NCI-H2196 treated with DMSO at 0.1 percent for 48 hours (cell line): ENCODE results near the gene BMP7.

Experiments used
- DNase-seq: peaks from one replicate; lab custom pipeline; 2025; ENCODE audit not compliant: unreplicated experiment; lab: John Stamatoyannopoulos, UW

BMP7 gene

DNA sequence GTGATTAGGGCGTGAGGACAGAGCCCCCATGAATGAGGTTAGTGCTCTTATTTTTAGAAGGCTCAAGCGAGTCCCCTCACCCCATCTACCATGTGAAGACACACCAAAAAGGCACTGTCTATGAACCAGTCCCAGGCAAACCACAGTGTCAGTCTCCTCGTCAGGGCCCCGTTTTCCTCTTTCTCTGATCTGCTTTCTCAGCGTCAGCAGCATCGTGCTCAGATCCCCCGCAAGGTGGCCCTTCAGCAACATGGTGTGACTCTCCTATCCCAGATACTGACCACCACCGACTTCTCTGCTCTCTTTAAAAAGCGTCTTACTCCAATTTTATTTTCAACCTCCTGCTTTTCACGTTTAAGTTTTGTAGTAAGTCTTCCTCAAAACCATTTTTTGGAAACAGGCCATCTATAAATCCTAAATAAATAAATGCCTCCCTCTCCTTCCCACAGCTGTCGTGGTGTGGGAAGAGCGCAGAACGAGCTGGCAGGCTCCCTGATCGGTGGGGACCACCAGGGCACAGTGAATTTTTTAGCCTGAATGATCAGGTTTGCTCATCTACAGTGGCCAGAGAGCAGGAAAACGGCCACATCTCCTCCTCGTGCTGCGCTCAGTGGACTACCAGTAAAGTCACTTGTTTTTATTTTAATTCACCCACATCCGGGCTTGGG, 113.1 kb downstream of the BMP7 start:
- DNase-seq, result no peak

DNA sequence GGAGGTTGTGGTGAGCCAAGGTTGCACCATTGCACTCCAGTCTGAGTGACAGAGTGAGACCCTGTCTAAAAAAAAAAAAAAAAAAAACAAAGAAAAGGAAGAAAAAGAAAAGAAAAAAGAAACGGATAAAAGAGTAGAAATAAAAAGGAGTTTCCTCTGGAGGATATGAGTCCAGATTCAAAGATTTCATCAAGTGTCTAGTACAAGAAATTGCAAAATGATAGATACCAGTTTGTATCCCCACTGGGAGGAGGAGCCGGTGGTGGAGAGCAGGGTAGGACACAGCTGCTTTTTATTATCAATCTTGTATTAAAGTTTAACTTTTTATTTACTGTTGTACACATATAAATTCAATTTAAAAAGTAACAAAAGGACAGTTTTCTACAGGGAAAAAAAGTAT, 113.9 kb downstream of the BMP7 start:
- no peak for DNase-seq

DNA sequence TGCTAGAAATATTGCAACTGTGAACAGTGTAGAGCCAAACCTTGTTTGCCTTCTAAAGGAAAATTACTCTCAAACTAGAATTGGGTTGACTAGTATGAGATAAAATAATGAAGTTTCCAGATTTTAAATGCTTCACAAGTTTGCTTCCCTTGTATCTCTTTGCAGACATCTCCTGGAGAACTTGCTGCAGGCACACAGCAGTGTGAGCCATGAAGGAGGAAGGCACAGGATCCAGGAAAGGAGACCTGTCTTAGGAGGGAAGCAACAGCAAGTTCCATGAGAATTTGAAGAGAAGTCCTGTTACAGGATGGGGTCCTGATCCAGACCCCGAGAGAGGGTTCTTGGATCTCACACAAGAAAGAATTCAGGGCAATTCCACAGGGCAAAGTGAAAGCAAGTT, 115.9 kb downstream of the BMP7 start:
- no peak for DNase-seq

DNA sequence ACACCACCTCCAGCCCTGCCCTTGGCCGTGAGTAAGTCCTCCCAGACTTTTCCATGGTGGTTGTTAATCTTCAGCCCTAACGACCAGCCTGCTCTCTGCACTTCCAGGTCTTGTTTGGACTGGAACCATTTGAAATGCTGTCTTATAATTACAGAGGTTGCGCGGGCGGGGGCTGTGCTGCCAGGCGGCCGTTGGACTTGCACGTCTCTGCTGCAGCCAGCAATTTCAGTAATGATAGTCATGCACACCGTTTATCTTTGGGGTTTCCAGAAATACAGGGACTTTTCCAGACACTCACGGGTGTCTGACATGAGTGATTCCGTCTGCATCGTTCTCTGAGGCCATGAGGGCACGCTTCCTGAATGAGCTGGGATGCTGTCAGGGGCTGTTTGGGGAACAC, 118.2 kb downstream of the BMP7 start:
- no peak for DNase-seq

DNA sequence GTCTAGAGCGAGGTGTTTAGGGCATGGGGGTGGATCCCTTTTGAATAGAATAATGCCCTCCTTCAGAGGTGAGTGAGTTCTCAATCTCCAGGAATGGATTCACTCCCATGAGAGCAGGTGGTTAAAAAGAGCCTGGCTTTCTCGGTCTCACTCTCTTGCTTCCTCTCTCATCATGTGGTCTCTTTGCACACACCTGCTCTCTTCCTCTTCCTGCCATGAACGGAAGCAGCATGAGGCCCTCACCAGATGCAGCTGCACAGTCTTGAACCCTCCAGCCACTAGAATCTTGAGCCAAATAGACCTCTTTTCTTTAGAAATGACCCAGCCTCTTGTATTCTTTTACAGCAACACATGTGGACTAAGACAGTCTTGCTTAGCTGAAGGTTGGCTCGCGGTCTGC, 119.3 kb downstream of the BMP7 start:
- no peak for DNase-seq

DNA sequence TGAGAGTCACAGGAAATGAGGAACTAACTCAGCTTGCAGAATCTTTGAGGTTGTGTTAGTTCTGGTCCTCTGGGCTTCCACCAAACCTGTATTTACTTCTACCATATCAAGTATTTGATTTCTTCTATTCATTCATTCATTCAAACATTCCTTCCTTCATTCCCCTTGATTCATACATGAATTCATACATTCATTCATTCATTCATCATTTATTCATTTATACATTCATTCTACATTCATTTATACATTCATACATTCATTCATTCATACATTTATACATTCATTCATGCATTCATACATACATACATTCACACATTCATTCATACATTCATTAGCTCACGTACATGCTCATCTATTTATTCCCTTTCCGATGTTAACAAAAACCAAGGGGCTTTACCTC, 120.3 kb downstream of the BMP7 start:
- DNase-seq, result no peak

DNA sequence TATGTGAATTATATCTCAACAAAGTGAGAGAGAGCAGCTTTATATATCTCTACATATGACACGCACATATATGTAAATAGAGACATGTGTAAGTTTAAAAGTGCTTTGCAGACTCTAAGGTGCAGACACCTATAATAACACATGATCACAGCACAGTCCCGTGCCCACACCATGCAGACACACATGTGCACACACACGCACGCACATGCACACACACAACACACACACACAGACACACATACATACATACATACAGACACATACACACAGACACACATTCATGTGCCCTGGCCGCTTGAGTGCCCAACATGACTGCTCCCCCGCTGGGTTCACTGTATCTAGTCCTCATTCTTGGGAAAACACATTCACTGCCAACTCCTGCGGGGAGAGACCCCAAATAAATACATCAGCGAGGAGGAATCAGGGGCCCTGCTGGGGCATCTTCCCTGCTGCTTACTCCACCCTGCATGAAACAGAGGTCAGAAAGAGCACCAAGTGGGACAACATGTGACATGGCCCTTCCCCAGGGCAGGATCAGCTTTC, 121.3 kb downstream of the BMP7 start:
- no peak for DNase-seq

DNA sequence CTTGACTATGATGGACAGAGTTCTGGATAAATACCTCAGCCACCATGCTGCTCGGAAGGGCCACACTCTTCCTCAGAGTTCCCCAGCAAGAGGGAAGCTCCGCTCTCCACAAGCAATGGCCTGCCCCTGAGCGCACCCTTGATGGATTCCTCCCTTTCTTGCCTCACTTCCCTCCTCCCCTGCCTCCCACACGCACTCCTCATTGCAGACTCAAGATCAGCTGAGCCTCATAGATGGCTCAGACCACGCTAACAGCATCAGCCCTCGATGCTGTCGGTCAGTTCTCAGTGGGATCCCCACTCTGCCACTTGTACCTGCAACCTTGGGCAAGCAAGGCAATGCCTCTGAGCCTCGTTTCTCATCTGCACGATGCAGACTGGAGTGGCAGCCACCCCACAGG, 123.3 kb downstream of the BMP7 start:
- DNase-seq, result no peak

DNA sequence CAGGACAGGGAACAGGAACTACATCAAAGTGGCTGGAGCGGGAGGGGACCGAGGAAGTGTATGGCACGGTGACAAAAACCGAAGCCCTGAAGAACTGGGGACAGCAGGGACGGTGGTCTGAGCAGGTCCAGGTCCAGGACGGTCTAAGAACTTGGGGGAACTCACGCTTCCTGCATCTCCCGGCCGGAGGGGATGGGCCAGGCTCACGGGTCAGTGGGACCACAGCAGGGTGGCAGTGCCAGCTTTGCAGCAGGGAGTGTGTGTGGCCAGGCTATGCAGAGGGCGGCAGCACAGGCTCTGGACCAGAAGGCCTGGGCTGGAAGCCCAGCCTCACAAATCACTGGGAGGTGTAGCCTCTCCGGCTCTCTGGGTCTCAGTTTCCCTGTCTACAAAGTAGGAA, 123.8 kb downstream of the BMP7 start:
- no peak for DNase-seq

DNA sequence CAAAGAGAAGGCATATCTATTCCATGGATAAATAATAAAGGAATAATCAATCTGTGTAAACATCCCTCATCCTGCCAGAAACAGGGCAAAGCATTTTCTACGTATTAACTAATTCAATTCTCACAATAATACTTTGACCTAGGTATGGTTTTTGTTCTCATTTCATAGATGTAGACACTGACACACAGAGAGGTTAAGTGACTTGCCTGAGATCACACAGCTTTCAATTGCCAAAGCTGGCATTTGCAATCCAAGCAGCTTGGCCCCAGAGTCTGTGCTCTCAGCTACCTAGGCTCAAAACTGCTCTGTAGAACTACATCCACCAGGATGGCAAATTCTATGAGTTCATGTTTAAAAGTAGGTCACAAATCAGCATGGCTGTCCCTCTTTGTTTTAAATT, 124.9 kb downstream of the BMP7 start:
- no peak for DNase-seq

DNA sequence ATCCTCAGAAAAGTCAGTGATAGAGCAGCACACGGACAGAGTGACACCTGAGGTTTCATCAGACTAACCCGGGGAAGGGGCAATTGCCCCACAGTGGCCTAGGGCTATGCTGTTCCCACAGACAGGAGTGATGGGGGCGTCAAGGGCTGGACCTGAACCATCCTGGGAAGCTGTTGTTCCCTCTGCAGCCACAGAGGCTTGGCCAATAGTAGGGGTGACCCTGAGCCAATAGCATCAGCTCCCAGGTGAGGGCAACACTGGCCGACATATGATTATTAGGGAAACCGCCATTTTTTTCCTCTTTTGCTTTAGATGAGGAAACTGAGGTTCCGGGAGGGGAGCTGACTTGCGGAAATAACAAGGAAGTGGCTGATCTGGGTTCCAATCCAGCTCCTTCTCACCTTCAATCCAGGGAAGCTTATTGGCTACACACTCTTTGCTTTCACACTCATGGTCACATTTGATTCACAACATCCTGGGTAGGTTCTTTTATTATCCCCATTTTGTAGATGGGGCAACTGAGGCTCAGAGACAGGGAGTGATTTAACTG, 126.0 kb downstream of the BMP7 start:
- no peak for DNase-seq

DNA sequence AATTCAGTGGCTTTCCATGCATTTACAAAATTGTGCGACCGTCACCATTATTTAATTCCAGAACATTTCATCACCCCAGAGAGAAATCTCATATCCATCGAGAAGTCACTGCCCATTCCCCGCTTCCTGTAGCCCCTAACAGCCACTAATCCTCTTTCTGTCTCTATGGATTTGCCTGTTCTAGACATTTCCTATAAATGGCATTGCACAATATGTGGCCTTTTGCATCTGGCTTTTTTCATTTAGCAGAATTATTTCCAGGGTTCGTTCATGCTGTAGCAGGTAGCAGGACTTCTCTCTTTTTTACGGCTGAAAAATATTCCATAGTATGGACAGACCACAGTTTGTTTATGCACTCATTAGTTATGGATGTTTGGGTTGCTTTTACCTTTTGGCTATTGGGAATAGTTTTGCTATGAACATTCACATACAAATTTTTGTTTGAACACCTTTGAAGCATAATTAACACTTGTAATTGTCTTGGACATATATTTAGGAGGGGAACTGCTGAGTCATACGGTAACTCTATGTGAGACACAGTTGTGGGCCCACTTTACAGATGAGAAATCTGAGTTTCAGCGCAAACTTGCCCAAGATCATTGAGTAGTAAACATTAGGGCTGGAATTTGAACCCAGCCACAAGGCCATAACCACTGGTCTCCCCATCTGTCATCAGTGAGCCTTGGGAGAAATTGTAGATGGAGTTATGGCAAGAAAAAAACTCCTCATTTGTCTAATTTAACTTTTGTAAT, 126.9 kb downstream of the BMP7 start:
- DNase-seq, result no peak

DNA sequence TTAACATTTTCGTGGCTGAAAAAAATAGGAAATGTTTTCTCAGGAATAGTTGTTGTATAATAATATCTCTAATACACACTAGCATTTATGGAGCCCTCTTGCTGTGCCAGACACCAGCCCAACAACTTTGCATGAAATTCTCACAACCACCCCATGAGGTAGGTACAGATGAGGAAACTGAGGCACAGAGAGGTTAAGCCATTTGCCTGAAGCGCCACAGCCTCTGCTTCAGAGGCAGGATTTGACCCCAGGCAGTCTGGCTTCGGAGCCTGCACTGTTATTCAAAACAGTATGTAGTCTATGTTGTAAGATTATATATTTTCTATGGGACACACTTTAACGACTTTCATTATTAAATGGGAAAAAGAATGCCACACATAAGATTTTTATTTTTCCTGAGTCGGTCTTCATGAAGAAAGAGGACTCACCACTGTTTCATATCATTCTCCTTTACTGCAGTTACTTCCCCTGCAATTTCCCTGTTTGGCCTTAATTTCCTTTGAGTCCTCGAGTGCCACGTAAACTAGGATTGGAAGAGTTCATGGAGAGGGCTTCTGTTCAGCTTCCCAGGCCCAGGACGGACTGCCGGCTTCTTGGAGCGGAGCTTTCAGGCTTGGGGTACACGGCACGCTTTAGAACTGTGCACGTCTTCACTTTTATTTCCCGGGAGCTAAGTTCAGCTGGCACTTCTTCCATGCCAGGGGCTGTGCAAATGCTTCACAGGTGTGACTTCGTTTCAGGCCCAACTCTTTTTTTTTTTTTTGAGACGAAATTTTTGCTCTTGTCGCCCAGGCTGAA, 128.0 kb downstream of the BMP7 start:
- DNase-seq, result no peak

DNA sequence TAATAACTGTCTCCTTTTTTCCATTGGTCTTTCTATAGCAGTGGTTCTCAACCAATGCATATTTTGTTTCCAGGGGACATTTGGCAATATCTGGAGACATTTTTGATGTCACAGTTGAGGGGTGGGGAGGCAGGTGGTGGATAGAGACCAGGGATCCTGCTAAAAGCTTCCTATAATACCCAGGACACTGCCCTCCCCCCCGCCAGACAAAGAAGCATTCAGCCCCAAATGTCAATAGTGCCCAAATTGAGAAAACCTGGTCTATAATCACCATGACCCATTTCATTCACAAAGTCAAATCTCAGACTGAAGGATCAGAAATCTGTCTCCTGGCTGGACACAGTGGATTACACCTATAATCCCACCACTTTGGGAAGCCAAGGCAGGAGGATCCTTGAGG, 128.8 kb downstream of the BMP7 start:
- no peak for DNase-seq

DNA sequence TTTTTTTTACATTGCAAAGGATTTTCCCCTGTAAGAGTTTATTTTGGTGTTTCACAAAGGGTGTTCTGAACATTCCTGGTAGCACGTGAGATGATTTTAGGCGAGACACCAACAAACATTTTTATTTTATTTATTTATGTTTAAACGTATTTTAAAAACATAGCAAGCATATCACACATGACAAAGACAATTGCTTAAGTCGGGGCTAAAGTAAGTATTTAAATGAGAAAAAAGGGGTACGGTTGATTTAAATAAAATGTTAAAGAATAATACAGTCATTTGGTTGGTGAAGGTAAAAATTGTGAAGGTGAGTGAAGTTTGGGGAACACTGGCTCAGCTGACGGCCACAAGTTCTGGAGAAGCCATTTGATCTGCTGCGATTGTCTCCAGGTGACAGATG, 129.7 kb downstream of the BMP7 start:
- DNase-seq, result no peak

DNA sequence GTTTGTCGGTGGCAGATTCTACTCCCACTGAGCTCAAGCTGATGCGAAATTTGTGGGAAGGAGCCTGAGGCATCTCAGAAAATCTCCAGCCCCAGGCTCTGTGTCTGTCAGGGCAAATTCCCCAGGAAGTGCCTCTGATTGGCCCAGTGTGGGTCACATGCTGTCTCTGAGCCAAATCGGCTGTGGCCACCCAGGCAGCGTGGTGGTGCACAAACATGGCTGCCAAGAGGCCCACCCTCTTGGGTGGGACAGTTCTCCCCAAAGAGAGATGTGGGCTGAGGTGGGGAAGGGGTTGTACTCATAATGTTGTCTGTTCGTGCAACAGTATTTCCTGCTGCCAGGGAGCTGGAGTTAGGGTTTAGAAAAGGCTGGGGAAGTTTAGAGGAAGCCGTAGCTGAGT, 130.6 kb downstream of the BMP7 start:
- DNase-seq, result no peak

DNA sequence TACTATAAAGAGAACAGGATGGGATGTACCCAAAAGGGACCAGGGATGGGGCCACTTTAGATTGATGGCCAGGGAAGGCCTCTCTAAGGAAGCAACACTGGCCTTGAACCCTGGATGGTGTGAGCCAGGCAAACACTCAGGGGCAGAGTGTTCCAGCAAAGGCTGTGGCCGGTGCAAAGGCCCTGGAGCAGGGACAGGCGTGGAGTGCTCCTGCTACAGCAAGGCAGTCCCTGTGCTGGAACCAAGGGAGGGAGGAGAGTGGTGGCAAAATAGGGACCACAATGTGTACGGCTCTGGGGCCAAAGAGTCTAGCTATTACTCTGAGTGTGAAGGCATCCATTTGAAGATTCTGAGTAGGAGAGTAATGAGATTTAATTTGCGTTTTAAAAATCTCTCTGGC, 131.6 kb downstream of the BMP7 start:
- no peak for DNase-seq

DNA sequence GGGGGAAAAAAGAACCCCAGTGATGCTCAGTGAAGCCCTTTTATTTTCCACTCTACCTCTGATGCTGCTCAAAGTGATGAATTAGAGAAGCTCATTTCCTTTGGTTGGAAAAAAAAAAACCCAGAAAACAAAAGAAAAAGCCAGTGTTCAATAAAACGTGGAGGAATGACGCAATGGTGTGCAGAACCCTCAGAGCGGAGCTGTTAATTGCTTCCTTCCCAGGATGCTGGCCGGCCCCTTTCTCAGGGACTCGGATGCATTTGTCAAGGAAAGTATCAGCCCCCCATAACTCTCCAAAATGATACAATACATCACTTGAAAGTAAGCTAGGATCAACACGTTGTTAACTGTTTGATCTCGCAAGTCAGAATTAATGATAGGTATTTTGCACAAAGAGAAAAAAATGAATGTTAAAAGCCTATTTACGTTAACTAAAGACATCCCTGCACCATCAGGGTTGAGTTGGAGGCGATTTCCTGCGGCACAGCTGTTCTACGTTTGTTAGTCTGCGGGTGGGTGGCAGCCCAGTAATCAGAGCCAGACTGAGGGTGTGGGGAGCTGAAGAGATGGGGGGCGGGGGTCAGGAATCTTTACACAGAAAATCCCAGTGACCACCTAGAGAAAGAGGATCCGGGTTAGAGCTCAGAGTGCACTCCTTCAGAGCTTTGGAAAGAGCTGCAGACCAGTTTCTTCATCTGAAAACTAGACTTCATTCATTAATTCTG, 132.4 kb downstream of the BMP7 start:
- DNase-seq, result no peak

DNA sequence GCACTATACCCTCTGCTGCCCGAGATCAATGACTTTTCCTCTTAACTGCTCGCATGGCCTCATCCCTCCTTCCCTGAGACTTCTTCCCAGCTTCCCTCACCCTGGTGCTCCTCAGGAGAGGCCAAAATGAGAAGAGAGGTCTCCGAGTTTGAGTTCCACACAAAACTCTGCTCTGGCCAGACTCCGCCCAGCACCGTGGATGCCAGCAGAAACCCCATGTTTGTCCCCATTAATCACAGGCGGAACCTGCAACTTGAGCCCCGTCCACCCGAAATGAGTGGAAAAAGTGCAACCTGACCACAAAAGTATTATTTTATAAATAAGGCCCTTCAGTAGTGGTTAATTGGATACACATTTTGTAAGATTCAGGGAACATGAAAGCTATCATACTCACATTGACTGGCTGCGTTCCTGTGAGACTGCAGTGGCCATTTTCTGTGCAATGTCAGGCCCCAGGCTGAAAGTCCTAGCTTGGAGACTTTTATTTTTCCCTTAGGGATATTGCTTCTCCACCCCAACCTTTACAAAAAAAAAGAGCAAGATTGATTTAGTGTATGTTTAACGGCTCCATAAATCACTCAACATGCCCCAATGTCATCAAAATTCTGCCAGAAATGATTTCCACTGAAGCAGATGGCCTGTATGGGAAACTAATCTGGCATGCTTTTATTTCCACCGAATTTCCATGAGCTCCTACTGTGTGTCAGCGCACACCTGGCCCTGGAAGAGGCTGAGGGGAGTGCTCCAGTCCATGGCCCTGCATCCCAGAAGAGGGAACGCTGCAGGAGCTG, 134.6 kb downstream of the BMP7 start:
- no peak for DNase-seq

DNA sequence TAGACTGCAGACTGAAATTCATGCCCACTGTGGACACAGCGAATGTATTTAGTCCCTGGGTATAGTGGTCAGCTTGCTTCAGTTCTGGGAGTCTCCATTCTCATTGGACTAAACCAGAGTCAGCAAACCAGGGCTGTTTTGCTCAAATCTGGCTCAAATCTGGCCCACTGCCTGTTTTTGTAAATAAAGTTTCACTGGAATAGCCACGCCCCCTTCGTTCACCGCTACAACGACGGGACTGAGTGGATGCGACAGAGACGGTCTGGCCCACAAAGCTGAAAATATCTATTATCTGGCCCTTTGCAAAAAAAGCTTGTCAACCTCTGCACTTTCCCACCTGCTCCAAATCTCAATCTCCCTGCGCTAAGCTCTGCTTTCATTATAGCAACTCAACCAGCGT, 135.4 kb downstream of the BMP7 start:
- DNase-seq, result no peak
